HG02588 (cell line): ENCODE data around the gene S100A5.
"Not testable (repeated sequence)": the region's sequence is repeated elsewhere in the genome, so short reads cannot be mapped to it uniquely, and the experiment has no call there.

ENCODE experiments used
- ATAC-seq: cut with Tn5 transposase; IDR thresholded peaks from one replicate; pipeline ENCODE4 v1.9.1; 2021; ENCODE audit warnings: mild to moderate bottlenecking, moderate library complexity; ENCODE audit not compliant: unreplicated experiment

Gene S100A5, protein sequence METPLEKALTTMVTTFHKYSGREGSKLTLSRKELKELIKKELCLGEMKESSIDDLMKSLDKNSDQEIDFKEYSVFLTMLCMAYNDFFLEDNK

DNA sequence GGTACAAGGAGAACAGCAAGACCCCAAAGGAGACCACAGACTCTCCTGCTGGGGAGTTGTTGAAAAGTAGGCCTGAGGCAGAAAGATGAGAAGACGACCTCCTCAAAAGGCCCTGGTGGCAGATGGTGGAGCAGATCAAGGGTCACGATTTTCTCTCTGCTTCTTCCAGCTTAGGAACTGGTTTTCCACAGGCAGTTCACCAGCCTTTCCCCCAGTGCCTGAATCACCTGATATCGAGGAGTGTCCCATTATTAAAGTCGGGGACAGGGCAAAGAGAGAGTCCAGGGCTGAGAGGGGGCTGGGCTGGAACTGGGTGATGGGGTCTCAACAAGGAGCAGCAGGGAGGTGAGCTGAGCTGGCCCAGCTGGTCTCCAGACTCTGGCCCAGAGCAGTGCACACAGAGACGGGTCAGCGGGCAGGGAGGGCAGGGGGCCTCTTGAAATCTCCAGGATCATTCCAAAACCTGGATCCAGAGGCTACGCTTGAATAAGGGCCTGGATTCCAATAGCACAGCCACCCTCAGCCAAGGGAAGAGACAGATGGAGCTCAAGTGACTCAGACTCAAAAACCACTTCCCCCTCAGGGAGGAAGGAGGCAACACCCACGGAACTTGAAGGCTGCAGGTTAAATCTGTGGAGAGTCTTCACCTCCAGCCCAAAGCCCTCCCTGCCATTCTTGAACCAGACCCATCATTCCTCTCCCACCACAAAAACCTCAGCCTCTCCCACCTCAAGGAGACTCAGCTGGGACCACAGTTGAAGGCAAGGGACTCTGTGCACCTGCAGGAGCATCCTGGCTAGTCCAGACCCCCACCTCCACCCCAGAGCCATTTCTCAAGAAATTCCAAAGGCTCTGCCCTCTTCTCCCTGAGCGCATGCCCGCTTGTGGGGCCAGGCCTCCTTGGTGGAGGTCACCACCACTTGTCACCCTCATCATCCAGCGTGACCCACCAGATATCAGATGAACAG lies at the start of gene S100A5:
Gene S100A5, minus strand, starts transcription at position 541 of the 968 bp plus-strand sequence. CDS start 743 bp downstream, outside the sequence.
- ATAC-seq, result no peak

- no peak for ATAC-seq
These were observed 47.7 kb upstream of the S100A5 start for GRCh38 chr1:153588482-153588881.

GRCh38 chr1:153588033-153588432 lies 47.3 kb upstream of the S100A5 start:
- not testable (repeated sequence) for ATAC-seq

GRCh38 chr1:153587314-153587713 lies 46.6 kb upstream of the S100A5 start:
- no peak for ATAC-seq

DNA sequence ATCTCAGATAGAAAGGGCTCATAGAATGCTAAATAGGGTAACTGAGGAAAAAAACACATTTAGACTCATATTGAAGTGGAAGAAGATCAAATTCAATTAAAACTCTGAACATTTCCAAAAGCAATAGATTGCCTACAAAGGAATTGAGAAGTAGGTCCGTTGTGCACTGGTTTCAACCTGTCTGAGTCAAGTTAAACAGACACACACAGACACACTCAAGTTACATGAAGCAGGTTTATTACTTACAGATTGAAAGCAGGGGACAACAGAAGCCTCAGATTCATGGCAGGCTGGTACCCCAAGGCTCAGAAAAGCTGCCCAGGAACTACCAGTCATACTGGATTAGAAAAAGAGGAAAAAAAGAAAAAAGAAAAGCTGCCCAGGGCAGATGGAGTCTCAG lies 45.6 kb upstream of the S100A5 start:
- ATAC-seq, result no peak

GRCh38 chr1:153585006-153585405 lies 44.3 kb upstream of the S100A5 start:
- ATAC-seq, result no peak

DNA sequence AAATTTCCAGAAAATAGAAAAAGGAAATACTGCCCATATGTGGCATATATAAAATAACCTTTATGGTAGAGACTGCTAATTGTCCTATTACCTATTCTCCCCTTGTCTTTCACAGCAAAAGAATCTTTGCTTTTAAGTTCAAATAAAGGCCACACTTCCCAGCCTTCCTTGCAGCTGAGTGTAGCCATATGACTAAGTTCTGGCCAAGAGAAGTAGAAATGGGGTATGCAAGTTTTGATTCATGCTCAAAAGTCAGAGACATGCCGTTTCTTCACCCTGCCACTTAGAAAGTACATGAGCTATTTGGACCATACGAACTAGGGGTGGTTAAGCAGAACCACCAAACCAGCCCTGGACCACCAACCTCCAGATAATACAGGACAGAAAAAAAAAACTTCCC lies 43.2 kb upstream of the S100A5 start:
- no peak for ATAC-seq

GRCh38 chr1:153583514-153583913 lies 42.8 kb upstream of the S100A5 start:
- ATAC-seq, result not testable (repeated sequence)

GRCh38 chr1:153582836-153583235 lies 42.1 kb upstream of the S100A5 start:
- ATAC-seq, result not testable (repeated sequence)

GRCh38 chr1:153578936-153579335 lies 38.2 kb upstream of the S100A5 start:
- no peak for ATAC-seq

GRCh38 chr1:153578490-153578889 lies 37.8 kb upstream of the S100A5 start:
- no peak for ATAC-seq

- ATAC-seq, result no peak
These were observed 36.9 kb upstream of the S100A5 start for GRCh38 chr1:153577624-153578051.

DNA sequence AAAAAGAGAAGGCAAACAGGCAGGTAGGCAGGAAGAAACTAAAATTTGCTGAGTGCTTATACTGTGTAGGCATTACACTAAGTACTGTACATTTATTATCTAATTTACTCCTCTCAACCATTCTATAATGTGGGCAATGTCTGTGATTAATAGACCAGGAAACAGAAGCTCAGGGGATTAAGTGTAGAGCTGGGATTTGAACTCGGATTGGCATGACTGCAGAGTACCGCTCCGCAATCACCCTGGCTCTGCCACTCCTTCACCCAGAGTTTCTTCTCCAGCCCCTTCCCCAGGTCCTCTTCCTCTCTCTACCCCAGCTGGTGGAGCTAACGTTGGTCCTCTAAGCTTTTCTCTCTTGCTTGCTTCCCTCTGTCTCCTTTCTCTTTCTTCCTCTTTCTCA lies 36.4 kb upstream of the S100A5 start:
- ATAC-seq, result no peak

DNA sequence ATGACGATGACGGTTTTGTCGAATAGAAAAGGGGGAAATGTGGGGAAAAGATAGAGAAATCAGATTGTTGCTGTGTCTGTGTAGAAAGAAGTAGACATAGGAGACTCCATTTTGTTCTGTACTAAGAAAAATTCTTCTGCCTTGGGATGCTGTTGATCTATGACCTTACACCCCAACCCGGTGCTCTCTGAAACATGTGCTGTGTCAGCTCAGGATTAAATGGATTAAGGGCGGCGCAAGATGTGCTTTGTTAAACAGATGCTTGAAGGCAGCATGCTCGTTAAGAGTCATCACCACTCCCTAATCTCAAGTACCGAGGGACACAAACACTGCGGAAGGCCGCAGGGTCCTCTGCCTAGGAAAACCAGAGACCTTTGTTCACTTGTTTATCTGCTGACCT lies 34.8 kb upstream of the S100A5 start:
- ATAC-seq, result not testable (repeated sequence)

DNA sequence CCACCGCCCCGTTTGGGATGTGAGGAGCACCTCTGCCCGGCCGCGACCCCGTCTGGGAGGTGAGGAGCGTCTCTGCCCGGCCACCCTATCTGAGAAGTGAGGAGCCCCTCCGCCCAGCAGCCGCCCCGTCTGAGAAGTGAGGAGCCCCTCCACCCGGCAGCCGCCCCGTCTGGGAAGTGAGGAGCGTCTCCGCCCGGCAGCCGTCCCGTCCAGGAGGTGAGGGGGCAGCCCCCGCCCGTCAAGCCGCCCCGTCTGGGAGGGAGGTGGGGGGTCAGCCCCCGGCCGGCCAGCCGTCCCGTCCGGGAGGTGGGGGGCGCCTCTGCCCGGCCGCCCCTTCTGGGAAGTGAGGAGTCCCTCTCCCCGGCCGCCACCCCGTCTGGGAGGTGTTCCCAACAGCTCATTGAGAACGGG lies 34.4 kb upstream of the S100A5 start:
- ATAC-seq, result not testable (repeated sequence)

DNA sequence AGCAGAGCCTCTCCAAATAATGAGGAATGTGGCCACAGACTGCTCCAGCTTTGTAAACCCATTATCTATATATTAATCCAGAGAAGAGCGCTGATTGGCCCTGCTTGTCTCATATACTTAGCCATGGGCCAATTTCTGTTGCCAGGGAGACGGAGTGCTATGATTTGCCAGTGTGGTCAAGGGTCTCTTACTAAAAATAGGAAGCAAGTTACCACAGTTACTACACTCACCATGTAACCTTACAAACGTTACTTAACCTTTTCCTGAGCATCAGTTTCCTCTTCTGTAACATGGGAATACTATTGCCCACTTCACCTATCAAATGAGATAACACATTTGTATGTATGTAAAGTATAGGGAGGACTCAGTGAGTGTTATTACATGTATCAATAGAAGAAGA lies 32.6 kb upstream of the S100A5 start:
- ATAC-seq, result no peak

GRCh38 chr1:153572569-153573015 lies 31.9 kb upstream of the S100A5 start:
- ATAC-seq, result peak; percentile 59

GRCh38 chr1:153571706-153572105 lies 31.0 kb upstream of the S100A5 start:
- no peak for ATAC-seq

- no peak for ATAC-seq
These were observed 30.1 kb upstream of the S100A5 start for GRCh38 chr1:153570874-153571273.

DNA sequence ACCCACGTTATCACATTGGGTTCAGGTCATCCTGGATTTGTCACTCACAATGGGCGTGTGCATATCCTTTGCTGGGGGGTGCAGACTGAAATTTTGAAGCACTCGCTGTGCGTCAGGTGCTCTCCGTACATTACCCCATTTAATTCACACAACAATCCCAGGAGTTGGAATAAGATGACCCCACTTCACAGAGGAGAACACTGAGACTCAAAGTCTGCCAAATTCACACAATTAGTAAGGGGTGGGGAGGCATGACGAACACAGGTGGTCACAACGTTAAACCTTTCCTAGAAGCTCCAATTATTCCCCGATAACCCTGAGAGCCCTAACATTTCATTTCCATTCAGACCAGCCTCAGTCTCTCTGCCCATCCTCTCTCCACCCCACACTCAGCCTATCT lies 28.7 kb upstream of the S100A5 start:
- ATAC-seq, result no peak

- ATAC-seq, result no peak
These were observed 27.8 kb upstream of the S100A5 start for GRCh38 chr1:153568367-153569099.
